Activated naive CD8-positive, alpha-beta T cell treated with anti-CD3 and anti-CD28 coated beads, Interleukin-2, amount 50 U/mL, for 24 hours (primary cell): ENCODE data around the gene ATP8B3.

Experiments used
- ATAC-seq: fragments of 150-1000 bp; cut with Tn5 transposase; one replicate; pipeline ENCODE4 v1.10.0; 2021
- DNase-seq: peaks from one replicate; pipeline ENCODE4 v3.0.0; 2021
- H3K27ac Mint-ChIP-seq: one replicate; pipeline ENCODE4 v1.8.0; 2021; ENCODE audit warnings: mild to moderate bottlenecking, mixed read lengths
- H3K27me3 Mint-ChIP-seq: one replicate; pipeline ENCODE4 v1.8.0; 2021; ENCODE audit warnings: mixed read lengths
- H3K36me3 Mint-ChIP-seq: one replicate; pipeline ENCODE4 v1.8.0; 2021; ENCODE audit warnings: low read depth, mixed read lengths
- H3K4me1 Mint-ChIP-seq: one replicate; pipeline ENCODE4 v1.8.0; 2021; ENCODE audit warnings: mixed read lengths
- H3K4me3 Mint-ChIP-seq: one replicate; pipeline ENCODE4 v1.8.0; 2021; ENCODE audit warnings: mild to moderate bottlenecking, moderate library complexity, mixed read lengths
- H3K9me3 Mint-ChIP-seq: one replicate; pipeline ENCODE4 v1.8.0; 2021; ENCODE audit warnings: mixed read lengths

Gene ATP8B3

GRCh38 chr19:1739960-1740629 lies 72.0 kb downstream of the ATP8B3 start:
- H3K27ac Mint-ChIP-seq: no peak overlapping the region
- ATAC-seq (no peak), DNase-seq (no peak)
- no peaks in the 10 kb centered on the region for H3K36me3 Mint-ChIP-seq
- H3K9me3 Mint-ChIP-seq: no peaks in the 10 kb centered on the region
- no peaks in the 10 kb centered on the region for H3K4me1 Mint-ChIP-seq
- no peak overlapping the region for H3K4me3 Mint-ChIP-seq
- peaks cover 26% of the 10 kb centered on the region for H3K27me3 Mint-ChIP-seq

GRCh38 chr19:1736927-1737326 lies 75.1 kb downstream of the ATP8B3 start:
- Mint-ChIP-seq H3K4me3 (no peak overlapping the region), H3K9me3 (no peaks in the 10 kb centered on the region), H3K27ac (no peak overlapping the region), H3K4me1 (no peaks in the 10 kb centered on the region), H3K27me3 (peaks cover 38% of the 10 kb centered on the region), H3K36me3 (no peaks in the 10 kb centered on the region)
- DNase-seq: no peak
- ATAC-seq: no peak

- Mint-ChIP-seq H3K4me1 (no peaks in the 10 kb centered on the region), H3K27me3 (peaks cover 38% of the 10 kb centered on the region), H3K36me3 (no peaks in the 10 kb centered on the region), H3K4me3 (no peak overlapping the region), H3K9me3 (no peaks in the 10 kb centered on the region), H3K27ac (no peak overlapping the region)
- ATAC-seq (no peak), DNase-seq (no peak)
These were observed 75.8 kb downstream of the ATP8B3 start for GRCh38 chr19:1736280-1736679.

GRCh38 chr19:1734321-1734966 lies 77.6 kb downstream of the ATP8B3 start:
- ATAC-seq: no peak
- no peaks in the 10 kb centered on the region for H3K36me3 Mint-ChIP-seq
- DNase-seq: no peak
- H3K9me3 Mint-ChIP-seq: no peaks in the 10 kb centered on the region
- no peak overlapping the region for H3K27ac Mint-ChIP-seq
- no peak overlapping the region for H3K4me3 Mint-ChIP-seq
- peaks cover 43% of the 10 kb centered on the region for H3K27me3 Mint-ChIP-seq
- no peaks in the 10 kb centered on the region for H3K4me1 Mint-ChIP-seq
